ENCODE data around the gene FNIP2. TPM values are rescaled to one million over a fixed set of nuclear protein-coding genes. Genes with fewer than 3 reads are reported as not detected.
A peak's percentile ranks its signal among the peaks of the same experiment; 100 is the strongest.

The FNIP2 gene
- polyA plus RNA-seq, 1 donor from 2014 or later: 51.7 TPM

DNA sequence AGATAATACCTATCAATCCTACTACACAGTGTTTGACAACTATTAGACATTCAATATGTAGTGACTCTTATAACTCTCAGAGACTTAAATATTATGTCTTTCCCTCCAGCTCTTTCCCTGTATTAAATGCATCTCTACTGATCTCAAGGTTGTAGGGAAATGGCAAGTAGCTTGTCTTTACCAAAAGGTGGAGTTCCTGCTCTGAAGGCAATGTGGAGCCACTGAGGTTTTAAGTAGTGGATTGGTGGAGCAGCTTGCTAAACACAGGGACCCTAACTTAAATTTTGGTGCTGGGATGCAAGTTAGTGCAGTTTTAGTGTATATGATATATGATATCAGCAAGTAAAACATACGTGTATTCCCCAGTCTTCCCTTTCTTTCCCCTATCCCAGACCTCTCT, 13.1 kb downstream of the FNIP2 start:
- Histone ChIP-seq H3K9me2 (ENCODE audit: insufficient read depth, low read length) (no peaks in the 10 kb centered on the region), H3K36me3 (ENCODE audit: insufficient read depth, low read length) (no peaks in the 10 kb centered on the region), H3K27me3 (ENCODE audit: insufficient read depth, low read depth, low read length) (no peaks in the 10 kb centered on the region), H3K4me2 (ENCODE audit: low read length) (no peak overlapping the region), H4K20me1 (ENCODE audit: insufficient read depth) (peaks cover 4% of the 10 kb centered on the region), H3K4me3 (ENCODE audit: low read length) (no peak overlapping the region), H3K9ac (ENCODE audit: low read length) (no peak overlapping the region), H3F3A (ENCODE audit: insufficient read depth, low read length, poor library complexity, severe bottlenecking) (no peaks in the 10 kb centered on the region), H3K27ac (ENCODE audit: low read length) (no peak overlapping the region), H2AFZ (ENCODE audit: low read depth, low read length) (no peak overlapping the region), H3K9me3 (ENCODE audit: low read length) (no peaks in the 10 kb centered on the region), H3K79me2 (replicated peaks; ENCODE audit: insufficient read depth, low read length) (peaks cover 67% of the 10 kb centered on the region)
- TF ChIP-seq MXI1 (conservative IDR thresholded peaks at IDR 0.05; ENCODE audit: poor library complexity, severe bottlenecking): no peak
- TF ChIP-seq EZH2 (IDR thresholded peaks at IDR 0.05; ENCODE audit: borderline replicate concordance, insufficient read depth, low read length, poor library complexity, severe bottlenecking): no peak
- TF ChIP-seq, protein P1, sequence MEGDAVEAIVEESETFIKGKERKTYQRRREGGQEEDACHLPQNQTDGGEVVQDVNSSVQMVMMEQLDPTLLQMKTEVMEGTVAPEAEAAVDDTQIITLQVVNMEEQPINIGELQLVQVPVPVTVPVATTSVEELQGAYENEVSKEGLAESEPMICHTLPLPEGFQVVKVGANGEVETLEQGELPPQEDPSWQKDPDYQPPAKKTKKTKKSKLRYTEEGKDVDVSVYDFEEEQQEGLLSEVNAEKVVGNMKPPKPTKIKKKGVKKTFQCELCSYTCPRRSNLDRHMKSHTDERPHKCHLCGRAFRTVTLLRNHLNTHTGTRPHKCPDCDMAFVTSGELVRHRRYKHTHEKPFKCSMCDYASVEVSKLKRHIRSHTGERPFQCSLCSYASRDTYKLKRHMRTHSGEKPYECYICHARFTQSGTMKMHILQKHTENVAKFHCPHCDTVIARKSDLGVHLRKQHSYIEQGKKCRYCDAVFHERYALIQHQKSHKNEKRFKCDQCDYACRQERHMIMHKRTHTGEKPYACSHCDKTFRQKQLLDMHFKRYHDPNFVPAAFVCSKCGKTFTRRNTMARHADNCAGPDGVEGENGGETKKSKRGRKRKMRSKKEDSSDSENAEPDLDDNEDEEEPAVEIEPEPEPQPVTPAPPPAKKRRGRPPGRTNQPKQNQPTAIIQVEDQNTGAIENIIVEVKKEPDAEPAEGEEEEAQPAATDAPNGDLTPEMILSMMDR (IDR thresholded peaks at IDR 0.05; ENCODE audit: poor library complexity, severe bottlenecking): peak; percentile 12
- TF ChIP-seq POLR2AphosphoS5 (IDR thresholded peaks at IDR 0.05): no peak
- no peak for TF ChIP-seq RAD21 (conservative IDR thresholded peaks at IDR 0.05)

DNA sequence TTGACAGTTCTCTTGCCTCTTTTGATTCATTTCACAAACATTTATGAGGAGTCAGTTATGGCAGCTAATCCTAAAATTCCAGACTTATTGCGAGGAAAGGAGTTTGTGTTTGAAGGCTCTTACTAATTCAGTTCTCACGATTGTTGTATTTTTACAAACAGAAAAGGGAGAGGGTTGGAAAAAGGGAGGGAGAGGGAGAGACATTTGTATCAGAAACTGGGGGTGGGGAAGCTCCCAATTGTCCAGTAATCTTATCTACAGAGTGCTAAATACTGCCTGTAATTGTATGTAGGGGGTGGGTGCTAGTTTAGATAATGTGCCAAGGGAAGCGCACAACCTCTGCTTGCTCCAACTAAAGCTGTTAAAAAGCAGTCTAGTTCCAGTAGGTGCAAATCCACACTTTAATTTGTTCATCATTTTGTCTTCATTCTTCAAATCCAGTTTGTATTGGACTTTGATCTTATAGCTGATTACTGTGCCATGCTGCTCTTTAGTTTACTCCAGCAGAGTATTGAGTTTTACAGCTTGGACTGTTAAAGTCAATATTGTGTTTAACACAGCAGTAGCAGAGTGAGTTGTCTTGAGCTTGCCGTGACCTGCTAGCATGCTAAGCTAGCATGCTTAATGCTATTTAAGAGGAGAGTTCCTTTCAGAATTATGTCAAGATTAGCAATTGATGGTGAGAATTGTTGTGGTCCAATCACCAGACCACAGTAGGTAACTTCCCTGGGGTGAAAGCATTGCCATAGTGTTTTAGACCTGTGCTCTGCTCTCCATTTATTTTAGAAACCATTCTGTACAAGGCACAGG, 13.9 kb downstream of the FNIP2 start:
- Histone ChIP-seq H4K20me1 (ENCODE audit: insufficient read depth) (peaks cover 4% of the 10 kb centered on the region), H3K4me3 (ENCODE audit: low read length) (peak overlapping the region; percentile 5), H3K9me2 (ENCODE audit: insufficient read depth, low read length) (no peaks in the 10 kb centered on the region), H3K79me2 (replicated peaks; ENCODE audit: insufficient read depth, low read length) (peaks cover 67% of the 10 kb centered on the region), H3K9me3 (ENCODE audit: low read length) (no peaks in the 10 kb centered on the region), H3K27me3 (ENCODE audit: insufficient read depth, low read depth, low read length) (no peaks in the 10 kb centered on the region), H3K36me3 (ENCODE audit: insufficient read depth, low read length) (no peaks in the 10 kb centered on the region), H3K4me2 (ENCODE audit: low read length) (no peak overlapping the region), H3K9ac (ENCODE audit: low read length) (no peak overlapping the region), H3K27ac (ENCODE audit: low read length) (no peak overlapping the region), H2AFZ (ENCODE audit: low read depth, low read length) (no peak overlapping the region), H3F3A (ENCODE audit: insufficient read depth, low read length, poor library complexity, severe bottlenecking) (no peaks in the 10 kb centered on the region)
- TF ChIP-seq MXI1 (conservative IDR thresholded peaks at IDR 0.05; ENCODE audit: poor library complexity, severe bottlenecking) (no peak), TAF1 (IDR thresholded peaks at IDR 0.05; ENCODE audit: low read depth) (no peak), RAD21 (conservative IDR thresholded peaks at IDR 0.05) (no peak), EZH2 (IDR thresholded peaks at IDR 0.05; ENCODE audit: borderline replicate concordance, insufficient read depth, low read length, poor library complexity, severe bottlenecking) (no peak), POLR2AphosphoS5 (IDR thresholded peaks at IDR 0.05) (no peak)

DNA sequence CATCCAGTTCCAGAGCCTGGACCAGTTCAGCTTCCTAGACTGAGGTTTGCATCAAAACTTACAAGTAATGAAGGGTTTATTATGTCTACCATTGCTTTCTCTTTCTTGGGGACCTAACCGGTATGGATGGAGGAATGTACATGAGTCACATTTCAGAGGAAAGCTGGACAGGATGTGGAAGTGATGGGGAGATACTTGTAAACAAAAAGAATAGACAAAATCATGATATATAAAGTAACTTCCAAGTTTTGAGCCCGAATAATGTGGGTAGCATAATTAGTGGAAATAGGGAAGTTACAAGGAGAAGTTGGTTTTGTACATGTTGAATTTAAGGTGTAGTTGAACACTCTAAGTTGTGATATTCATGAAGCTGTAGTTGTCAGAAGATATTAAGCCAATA, 15.0 kb downstream of the FNIP2 start:
- no peak overlapping the region for H3K9ac ChIP-seq (ENCODE audit: low read length)
- no peaks in the 10 kb centered on the region for H3F3A ChIP-seq (ENCODE audit: insufficient read depth, low read length, poor library complexity, severe bottlenecking)
- H3K27ac ChIP-seq (ENCODE audit: low read length): no peak overlapping the region
- H3K9me2 ChIP-seq (ENCODE audit: insufficient read depth, low read length): no peaks in the 10 kb centered on the region
- peaks cover 62% of the 10 kb centered on the region for H3K79me2 ChIP-seq (replicated peaks; ENCODE audit: insufficient read depth, low read length)
- H3K9me3 ChIP-seq (ENCODE audit: low read length): no peaks in the 10 kb centered on the region
- H3K4me3 ChIP-seq (ENCODE audit: low read length): no peak overlapping the region
- H3K4me2 ChIP-seq (ENCODE audit: low read length): no peak overlapping the region
- H4K20me1 ChIP-seq (ENCODE audit: insufficient read depth): peaks cover 4% of the 10 kb centered on the region
- no peaks in the 10 kb centered on the region for H3K27me3 ChIP-seq (ENCODE audit: insufficient read depth, low read depth, low read length)
- TF ChIP-seq POLR2AphosphoS5 (IDR thresholded peaks at IDR 0.05) (no peak), TAF1 (IDR thresholded peaks at IDR 0.05; ENCODE audit: low read depth) (no peak), SMC3 (conservative IDR thresholded peaks at IDR 0.05; ENCODE audit: poor library complexity) (no peak), MXI1 (conservative IDR thresholded peaks at IDR 0.05; ENCODE audit: poor library complexity, severe bottlenecking) (no peak), EP300 (conservative IDR thresholded peaks at IDR 0.05; ENCODE audit: poor library complexity, severe bottlenecking) (no peak), RAD21 (conservative IDR thresholded peaks at IDR 0.05) (no peak), EZH2 (IDR thresholded peaks at IDR 0.05; ENCODE audit: borderline replicate concordance, insufficient read depth, low read length, poor library complexity, severe bottlenecking) (no peak)
- TF ChIP-seq, protein P1 (IDR thresholded peaks at IDR 0.05; ENCODE audit: poor library complexity, severe bottlenecking): no peak
- TF ChIP-seq, protein P2, sequence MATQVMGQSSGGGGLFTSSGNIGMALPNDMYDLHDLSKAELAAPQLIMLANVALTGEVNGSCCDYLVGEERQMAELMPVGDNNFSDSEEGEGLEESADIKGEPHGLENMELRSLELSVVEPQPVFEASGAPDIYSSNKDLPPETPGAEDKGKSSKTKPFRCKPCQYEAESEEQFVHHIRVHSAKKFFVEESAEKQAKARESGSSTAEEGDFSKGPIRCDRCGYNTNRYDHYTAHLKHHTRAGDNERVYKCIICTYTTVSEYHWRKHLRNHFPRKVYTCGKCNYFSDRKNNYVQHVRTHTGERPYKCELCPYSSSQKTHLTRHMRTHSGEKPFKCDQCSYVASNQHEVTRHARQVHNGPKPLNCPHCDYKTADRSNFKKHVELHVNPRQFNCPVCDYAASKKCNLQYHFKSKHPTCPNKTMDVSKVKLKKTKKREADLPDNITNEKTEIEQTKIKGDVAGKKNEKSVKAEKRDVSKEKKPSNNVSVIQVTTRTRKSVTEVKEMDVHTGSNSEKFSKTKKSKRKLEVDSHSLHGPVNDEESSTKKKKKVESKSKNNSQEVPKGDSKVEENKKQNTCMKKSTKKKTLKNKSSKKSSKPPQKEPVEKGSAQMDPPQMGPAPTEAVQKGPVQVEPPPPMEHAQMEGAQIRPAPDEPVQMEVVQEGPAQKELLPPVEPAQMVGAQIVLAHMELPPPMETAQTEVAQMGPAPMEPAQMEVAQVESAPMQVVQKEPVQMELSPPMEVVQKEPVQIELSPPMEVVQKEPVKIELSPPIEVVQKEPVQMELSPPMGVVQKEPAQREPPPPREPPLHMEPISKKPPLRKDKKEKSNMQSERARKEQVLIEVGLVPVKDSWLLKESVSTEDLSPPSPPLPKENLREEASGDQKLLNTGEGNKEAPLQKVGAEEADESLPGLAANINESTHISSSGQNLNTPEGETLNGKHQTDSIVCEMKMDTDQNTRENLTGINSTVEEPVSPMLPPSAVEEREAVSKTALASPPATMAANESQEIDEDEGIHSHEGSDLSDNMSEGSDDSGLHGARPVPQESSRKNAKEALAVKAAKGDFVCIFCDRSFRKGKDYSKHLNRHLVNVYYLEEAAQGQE (IDR thresholded peaks at IDR 0.05; ENCODE audit: borderline replicate concordance): no peak
- H2AFZ ChIP-seq (ENCODE audit: low read depth, low read length): no peak overlapping the region
- no peaks in the 10 kb centered on the region for H3K36me3 ChIP-seq (ENCODE audit: insufficient read depth, low read length)

Measured in neural cell (in vitro differentiated cells).